ENCODE results near the gene VPS25. TPM values are rescaled to one million over a fixed set of nuclear protein-coding genes. Genes with fewer than 3 reads are reported as not detected.

Gene VPS25
- total and polyA plus RNA-seq, 2 donors from 2014 or later, result 85.2 to 112 TPM

DNA sequence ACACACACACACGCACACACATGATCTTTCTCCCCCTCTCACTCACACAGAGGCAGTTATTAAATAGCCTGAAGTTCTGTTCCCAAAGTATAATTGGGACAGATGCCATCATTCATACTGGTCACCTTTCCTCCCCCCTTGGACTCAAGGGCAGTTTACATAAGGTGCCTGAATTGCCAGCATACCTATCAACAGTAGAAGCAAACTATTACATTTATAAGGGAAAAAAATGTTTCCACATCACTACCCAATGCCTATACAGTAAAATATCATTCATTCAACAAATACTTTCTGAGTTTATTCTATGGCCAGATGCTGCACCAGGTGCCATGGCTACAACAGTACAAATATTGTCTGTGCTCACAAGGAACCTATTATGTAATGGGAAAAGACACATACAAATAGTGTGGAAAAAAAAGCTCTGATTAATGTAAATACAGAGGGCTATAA lies 31.7 kb downstream of the VPS25 start:
- FAIRE-seq (no peak), DNase-seq (peak in 1 of 5 donors; percentile 47)
- H3K27me3 ChIP-seq (ENCODE audit: control insufficient read depth, insufficient read depth, low read length), result no peaks in the 10 kb centered on the region
- H3K9me3 ChIP-seq (ENCODE audit: control insufficient read depth in 2 of 3, insufficient read depth in 1 of 3, low read length in 3 of 3), result no peaks in the 10 kb centered on the region
- H3K36me3 ChIP-seq (ENCODE audit: control insufficient read depth in 2 of 3, insufficient read depth in 3 of 3, low read length in 3 of 3), result no peaks in the 10 kb centered on the region
- peak overlapping the region in 1 of 3 donors; percentile 36 for H3K9ac ChIP-seq (ENCODE audit: low read length in 3 of 3)
- H3K4me1 ChIP-seq (ENCODE audit: control insufficient read depth in 2 of 3, insufficient read depth in 2 of 3, low read depth in 1 of 3, low read length in 3 of 3), result peaks cover 2 to 5% (median 3%) of the 10 kb centered on the region in 3 donors
- peak overlapping the region; percentile 48 to 73 for H3K27ac ChIP-seq (ENCODE audit: low read depth in 2 of 2, low read length in 2 of 2)
- intact Hi-C loops (cut with DNase I), result no loop called here
- TF ChIP-seq, protein P1, sequence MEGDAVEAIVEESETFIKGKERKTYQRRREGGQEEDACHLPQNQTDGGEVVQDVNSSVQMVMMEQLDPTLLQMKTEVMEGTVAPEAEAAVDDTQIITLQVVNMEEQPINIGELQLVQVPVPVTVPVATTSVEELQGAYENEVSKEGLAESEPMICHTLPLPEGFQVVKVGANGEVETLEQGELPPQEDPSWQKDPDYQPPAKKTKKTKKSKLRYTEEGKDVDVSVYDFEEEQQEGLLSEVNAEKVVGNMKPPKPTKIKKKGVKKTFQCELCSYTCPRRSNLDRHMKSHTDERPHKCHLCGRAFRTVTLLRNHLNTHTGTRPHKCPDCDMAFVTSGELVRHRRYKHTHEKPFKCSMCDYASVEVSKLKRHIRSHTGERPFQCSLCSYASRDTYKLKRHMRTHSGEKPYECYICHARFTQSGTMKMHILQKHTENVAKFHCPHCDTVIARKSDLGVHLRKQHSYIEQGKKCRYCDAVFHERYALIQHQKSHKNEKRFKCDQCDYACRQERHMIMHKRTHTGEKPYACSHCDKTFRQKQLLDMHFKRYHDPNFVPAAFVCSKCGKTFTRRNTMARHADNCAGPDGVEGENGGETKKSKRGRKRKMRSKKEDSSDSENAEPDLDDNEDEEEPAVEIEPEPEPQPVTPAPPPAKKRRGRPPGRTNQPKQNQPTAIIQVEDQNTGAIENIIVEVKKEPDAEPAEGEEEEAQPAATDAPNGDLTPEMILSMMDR (IDR thresholded peaks at IDR 0.05; ENCODE audit: borderline replicate concordance, extremely low read depth, insufficient read depth), result no peak
- H3K4me3 ChIP-seq (ENCODE audit: low read length in 3 of 3), result peak overlapping the region in 1 of 3 donors; percentile 2

DNA sequence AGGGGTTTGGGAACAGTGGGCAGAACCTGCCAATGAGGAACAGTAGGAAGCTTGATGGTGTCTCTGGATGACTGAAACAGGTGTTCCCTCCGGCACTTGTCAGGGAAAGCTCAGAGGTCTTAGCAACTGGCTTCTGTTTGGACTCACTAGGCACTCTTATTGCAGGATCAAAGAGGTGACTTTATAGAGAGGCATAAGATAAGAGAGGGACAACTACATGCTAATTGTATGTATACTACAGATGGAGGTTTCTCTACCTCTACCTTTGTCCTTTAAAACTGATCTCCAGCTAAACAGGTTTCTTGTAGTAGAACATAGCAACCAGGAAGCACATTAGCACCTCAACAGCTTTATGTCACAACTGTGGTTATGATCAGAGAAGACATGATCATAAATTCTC lies 33.0 kb downstream of the VPS25 start:
- TF ChIP-seq, protein P1 (IDR thresholded peaks at IDR 0.05; ENCODE audit: borderline replicate concordance, extremely low read depth, insufficient read depth), result no peak
- Histone ChIP-seq H3K27me3 (ENCODE audit: control insufficient read depth, insufficient read depth, low read length) (no peaks in the 10 kb centered on the region), H3K4me1 (ENCODE audit: control insufficient read depth in 2 of 3, insufficient read depth in 2 of 3, low read depth in 1 of 3, low read length in 3 of 3) (peaks cover 2 to 5% (median 3%) of the 10 kb centered on the region in 3 donors), H3K4me3 (ENCODE audit: low read length in 3 of 3) (no peak overlapping the region), H3K9ac (ENCODE audit: low read length in 3 of 3) (no peak overlapping the region), H3K27ac (ENCODE audit: low read depth in 2 of 2, low read length in 2 of 2) (peak overlapping the region; percentile 66 to 70), H3K9me3 (ENCODE audit: control insufficient read depth in 2 of 3, insufficient read depth in 1 of 3, low read length in 3 of 3) (no peaks in the 10 kb centered on the region), H3K36me3 (ENCODE audit: control insufficient read depth in 2 of 3, insufficient read depth in 3 of 3, low read length in 3 of 3) (peaks cover 0 to 7% (median 6%) of the 10 kb centered on the region in 3 donors)
- intact Hi-C loops (cut with DNase I), result no loop called here
- DNase-seq (no peak), FAIRE-seq (no peak)

DNA sequence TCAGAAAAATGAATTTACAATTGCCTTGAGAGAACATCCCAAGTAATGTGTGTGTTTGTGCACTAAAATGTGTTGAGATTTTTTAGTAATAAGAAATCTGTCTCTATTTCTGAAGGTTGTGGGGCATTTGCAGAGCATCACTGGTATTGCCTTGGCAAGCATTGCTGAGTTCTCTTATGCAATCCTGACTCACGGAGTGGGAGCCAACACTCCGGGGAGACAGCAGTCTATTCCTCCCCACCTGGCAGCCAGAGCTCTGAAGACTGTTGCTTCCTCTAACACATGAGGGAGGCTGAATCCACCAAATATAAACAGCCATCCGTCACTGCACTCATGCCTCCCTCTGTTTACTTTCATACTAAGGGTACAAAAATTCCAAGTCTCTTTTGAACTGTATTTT lies 36.0 kb downstream of the VPS25 start:
- no peaks in the 10 kb centered on the region for H3K27me3 ChIP-seq (ENCODE audit: control insufficient read depth, insufficient read depth, low read length)
- TF ChIP-seq, protein P1 (IDR thresholded peaks at IDR 0.05; ENCODE audit: borderline replicate concordance, extremely low read depth, insufficient read depth), result no peak
- no peak for FAIRE-seq
- intact Hi-C loops (cut with DNase I), result no loop called here
- peak overlapping the region in 1 of 2 donors; percentile 30 for H3K27ac ChIP-seq (ENCODE audit: low read depth in 2 of 2, low read length in 2 of 2)
- no peak overlapping the region for H3K4me3 ChIP-seq (ENCODE audit: low read length in 3 of 3)
- H3K9me3 ChIP-seq (ENCODE audit: control insufficient read depth in 2 of 3, insufficient read depth in 1 of 3, low read length in 3 of 3), result no peaks in the 10 kb centered on the region
- DNase-seq, result no peak
- peaks cover 0 to 23% (median 16%) of the 10 kb centered on the region in 3 donors for H3K36me3 ChIP-seq (ENCODE audit: control insufficient read depth in 2 of 3, insufficient read depth in 3 of 3, low read length in 3 of 3)
- no peak overlapping the region for H3K9ac ChIP-seq (ENCODE audit: low read length in 3 of 3)
- peaks cover 2 to 5% (median 3%) of the 10 kb centered on the region in 3 donors for H3K4me1 ChIP-seq (ENCODE audit: control insufficient read depth in 2 of 3, insufficient read depth in 2 of 3, low read depth in 1 of 3, low read length in 3 of 3)

Measured in kidney (tissue), 14 donors.